ENCODE results near the gene TTLL9.
"Not testable (repeated sequence)": the region's sequence is repeated elsewhere in the genome, so short reads cannot be mapped to it uniquely, and the experiment has no call there.

TTLL9 gene

DNA sequence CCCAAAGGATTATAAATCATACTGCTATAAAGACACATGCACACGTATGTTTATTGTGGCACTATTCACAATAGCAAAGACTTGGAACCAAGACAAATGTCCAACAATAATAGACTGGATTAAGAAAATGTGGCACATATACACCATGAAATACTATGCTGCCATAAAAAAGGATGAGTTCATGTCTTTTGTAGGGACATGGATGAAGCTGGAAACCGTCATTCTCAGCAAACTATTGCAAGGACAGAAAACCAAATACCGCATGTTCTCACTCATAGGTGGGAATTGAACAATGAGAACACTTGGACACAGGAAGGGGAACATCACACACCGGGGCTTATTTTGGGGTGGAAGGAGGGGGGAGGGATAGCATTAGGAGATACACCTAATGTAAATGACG, 51.0 kb downstream of the TTLL9 start:
- not testable (repeated sequence) for DNase-seq

- DNase-seq, result no peak
These were observed 51.7 kb downstream of the TTLL9 start for GRCh38 chr20:31922181-31922580.

- no peak for DNase-seq
These were observed 52.2 kb downstream of the TTLL9 start for GRCh38 chr20:31922588-31922987.

DNA sequence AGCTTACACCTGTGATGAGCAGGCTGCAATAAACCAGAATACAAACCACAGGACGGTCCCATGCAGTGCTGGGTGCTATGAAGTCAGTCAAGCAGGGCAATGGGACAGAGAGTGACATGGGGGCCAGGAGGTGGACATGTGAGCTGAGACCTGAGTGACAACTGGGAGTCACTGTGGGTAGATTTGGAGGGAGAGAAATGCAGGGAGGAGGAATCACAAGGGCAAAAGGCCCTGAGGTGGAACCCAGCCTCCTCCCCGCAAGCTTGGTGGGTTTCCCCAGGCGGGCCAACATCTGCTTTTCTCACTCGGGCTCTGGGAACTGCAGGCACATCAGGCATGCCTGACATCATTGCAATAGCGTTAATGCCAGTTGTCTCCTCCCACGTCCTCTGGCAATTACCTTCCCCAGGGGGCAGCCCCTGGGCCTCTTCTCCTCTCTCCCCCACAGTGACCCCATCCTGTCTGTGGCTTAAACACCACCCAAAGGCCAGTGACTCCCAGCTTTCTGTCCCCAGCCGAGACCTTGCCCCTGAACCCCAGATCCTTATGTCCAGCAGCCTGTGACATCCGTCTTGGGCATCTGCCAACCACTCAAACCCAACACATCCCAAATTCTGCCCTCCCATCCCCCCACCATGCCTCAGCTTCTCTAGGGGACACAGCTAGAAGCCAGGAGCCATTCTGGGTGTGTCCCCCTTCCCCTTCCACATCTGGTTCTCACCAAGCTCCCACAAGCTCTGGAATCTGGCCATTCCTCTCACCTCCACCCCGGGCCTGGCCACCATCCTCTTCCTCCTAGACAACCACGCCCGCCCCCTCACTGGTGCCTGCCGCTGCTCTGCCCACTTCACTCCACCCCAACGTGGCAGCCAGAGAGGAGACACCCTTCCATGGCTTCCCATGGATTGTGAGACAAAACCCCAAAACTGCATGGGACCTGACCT, 53.2 kb downstream of the TTLL9 start:
- no peak for DNase-seq

- no peak for DNase-seq
These were observed 54.1 kb downstream of the TTLL9 start for GRCh38 chr20:31924561-31924960.

GRCh38 chr20:31925631-31926030, 55.2 kb downstream of the TTLL9 start:
- no peak for DNase-seq

- DNase-seq, result no peak
These were observed 56.1 kb downstream of the TTLL9 start for GRCh38 chr20:31926493-31926892.

- DNase-seq, result no peak
These were observed 57.3 kb downstream of the TTLL9 start for GRCh38 chr20:31927627-31928159.

- not testable (repeated sequence) for DNase-seq
These were observed 59.2 kb downstream of the TTLL9 start for GRCh38 chr20:31929631-31930030.

- DNase-seq, result no peak
These were observed 60.3 kb downstream of the TTLL9 start for GRCh38 chr20:31930779-31931178.

GRCh38 chr20:31933698-31934097, 63.3 kb downstream of the TTLL9 start:
- DNase-seq, result no peak

DNA sequence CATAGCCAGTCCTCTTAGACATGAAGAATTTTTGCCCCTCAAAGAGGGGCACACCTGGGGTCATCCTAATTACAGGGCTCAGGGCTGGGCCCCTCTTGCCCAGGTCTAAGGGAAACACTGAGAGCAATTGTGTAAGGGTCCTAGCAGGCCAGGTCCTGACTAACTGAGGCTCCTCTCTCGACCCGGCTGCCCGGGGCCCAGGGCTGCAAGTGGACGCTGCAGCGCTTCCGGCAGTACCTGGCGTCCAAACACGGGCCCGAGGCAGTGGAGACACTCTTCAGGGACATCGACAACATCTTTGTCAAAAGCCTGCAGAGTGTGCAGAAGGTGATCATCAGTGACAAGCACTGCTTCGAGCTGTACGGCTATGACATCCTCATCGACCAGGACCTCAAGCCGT, 64.1 kb downstream of the TTLL9 start:
- no peak for DNase-seq

GRCh38 chr20:31934968-31935764, 64.7 kb downstream of the TTLL9 start:
- DNase-seq, result no peak

DNA sequence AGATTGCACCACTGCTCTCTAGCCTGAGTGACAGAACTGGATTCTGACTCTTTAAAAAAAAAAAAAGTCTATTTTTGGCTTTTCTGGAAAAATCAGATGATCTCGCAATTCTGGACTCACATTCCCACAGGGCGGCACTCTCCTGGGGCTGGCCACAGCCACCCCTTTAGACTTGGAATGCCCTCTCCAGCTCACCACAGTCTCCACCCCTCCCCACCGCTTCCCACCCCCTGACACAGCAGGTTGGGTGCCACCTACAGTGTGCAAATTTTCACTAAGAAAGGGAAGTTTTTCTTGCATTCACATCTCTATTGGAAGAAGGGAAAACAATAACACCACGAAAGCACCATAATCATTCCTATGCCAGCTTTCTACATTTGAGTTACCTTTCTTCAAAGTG, 66.0 kb downstream of the TTLL9 start:
- DNase-seq, result no peak

- DNase-seq, result no peak
These were observed 67.4 kb downstream of the TTLL9 start for GRCh38 chr20:31937820-31938219.

DNA sequence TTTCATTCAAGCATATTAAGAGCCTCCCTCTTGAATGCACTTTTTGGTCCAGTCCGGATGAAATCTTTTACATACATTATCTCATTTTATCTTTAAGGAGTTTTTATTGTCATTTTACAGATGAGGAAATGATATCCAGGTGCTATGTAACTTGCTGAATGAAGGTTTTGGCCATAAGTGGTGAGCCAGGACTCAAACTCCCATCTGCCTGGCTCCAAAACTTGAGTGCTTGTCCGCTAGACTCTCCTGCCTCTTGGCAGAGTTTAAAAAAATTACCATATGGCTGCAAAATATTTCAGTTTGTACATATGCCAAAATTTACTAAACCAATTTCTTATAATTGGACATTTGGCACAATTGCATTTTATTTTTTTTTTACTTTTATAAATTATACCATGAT, 69.2 kb downstream of the TTLL9 start:
- no peak for DNase-seq

- no peak for DNase-seq
These were observed 72.6 kb downstream of the TTLL9 start for GRCh38 chr20:31943052-31943471.

GRCh38 chr20:31945319-31945718, 74.9 kb downstream of the TTLL9 start:
- DNase-seq, result no peak

DNA sequence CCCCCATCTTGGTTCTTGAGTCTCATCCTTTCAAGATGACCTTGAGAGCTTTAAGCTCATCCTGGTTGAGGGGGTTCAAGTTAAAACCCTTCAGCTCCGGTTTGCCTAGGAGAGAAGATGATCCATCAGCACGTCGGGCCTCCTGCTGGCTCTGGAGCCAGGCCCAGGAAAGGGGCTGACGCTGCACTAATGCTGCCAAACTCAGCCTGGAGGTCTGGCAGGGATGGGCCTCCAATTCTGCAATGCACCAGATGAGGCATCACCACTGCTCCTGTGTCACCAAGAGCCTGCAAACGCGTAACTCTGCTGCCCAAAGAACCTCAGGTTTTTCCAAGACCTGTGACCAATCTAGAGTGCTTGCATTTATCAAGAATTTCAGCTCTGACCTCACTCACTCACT, 75.4 kb downstream of the TTLL9 start:
- DNase-seq, result no peak

DNA sequence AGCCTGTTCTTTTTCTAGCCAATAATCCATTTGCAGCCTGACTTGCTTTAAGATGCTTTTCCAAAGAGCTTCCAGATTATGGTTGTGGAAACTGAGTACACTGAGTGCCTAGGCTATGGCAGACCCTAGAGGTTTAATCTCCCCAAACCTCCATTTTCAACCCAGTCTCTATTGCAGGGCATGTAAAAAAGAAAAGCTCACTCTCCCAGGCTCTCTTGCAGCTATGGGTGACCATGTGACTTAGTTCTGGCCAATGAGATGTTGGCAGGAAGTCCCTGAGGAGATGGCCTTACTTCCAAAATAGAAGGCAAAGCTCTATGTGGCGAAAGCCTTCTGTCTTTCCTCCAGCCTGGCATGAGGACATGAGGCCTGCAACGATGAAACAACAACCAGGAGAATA, 77.6 kb downstream of the TTLL9 start:
- DNase-seq, result no peak

DNA sequence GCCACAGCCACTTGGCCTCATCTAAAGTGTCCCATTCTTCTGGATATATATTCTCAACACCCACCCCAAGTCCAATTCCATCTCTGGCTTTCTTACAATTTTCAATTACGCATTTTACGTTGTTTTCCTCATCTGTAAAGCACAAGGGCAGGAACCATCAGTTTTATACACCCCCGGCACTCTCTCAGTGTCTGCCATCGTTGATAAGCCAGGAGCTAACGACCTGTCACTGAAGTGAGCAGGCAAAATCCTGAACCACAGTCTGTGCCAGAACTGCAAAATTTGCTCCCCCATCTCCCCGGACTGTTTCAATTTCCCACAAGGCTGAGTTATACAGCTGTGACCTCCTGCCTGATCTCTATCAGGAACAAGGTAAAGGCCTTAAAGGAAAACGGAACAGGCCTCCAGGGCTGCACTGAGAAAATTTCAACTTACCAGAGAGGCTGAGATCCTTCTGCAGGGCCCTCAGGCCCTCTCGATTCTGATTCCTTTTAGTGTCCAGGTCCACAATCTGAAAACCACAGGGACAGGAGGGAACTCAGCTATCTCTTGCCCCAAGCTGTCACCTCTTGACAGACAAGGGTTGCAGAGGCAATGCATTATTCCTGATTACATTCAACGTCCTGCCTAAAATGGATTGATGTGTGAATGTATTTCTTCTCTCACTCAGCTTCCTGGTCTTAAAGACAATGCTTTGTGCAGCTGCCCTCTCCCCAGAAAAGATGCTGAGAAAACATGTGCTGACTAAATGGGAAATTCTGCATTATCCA, 79.6 kb downstream of the TTLL9 start:
- no peak for DNase-seq

- no peak for DNase-seq
These were observed 80.7 kb downstream of the TTLL9 start for GRCh38 chr20:31951203-31951529.
